ENCODE measurements around the gene SAC3D1. TPM values are rescaled to one million over a fixed set of nuclear protein-coding genes. Genes with fewer than 3 reads are reported as not detected.
A peak's percentile ranks its signal among the peaks of the same experiment; 100 is the strongest.

The SAC3D1 gene
- total RNA-seq, 2 donors from 2014 or later: 8.9 to 33.3 TPM

- H3K27ac Mint-ChIP-seq: peak overlapping the region; percentile 68 to 81
- DNase-seq (ENCODE audit: low spot score in 2 of 2) (no peak), ATAC-seq (peak; percentile 71 to 83)
- H3K36me3 Mint-ChIP-seq: peaks cover 1 to 11% of the 10 kb centered on the region in 2 donors
- H3K9me3 Mint-ChIP-seq: no peaks in the 10 kb centered on the region
Measured at GRCh38 chr11:65047581-65048422, 6.8 kb downstream of the SAC3D1 start.

GRCh38 chr11:65051398-65051858 lies 10.4 kb downstream of the SAC3D1 start:
- Mint-ChIP-seq H3K27ac (no peak overlapping the region), H3K9me3 (no peaks in the 10 kb centered on the region), H3K36me3 (peaks cover 0 to 6% of the 10 kb centered on the region in 2 donors)
- DNase-seq (ENCODE audit: low spot score in 2 of 2) (no peak), ATAC-seq (no peak)

- DNase-seq (ENCODE audit: low spot score in 2 of 2) (no peak), ATAC-seq (peak in 1 of 2 donors; percentile 29)
- Mint-ChIP-seq H3K36me3 (no peaks in the 10 kb centered on the region), H3K27ac (peak overlapping the region; percentile 80 to 87), H3K9me3 (no peaks in the 10 kb centered on the region)
Measured at GRCh38 chr11:65053827-65054508, 13.0 kb downstream of the SAC3D1 start.

- DNase-seq (ENCODE audit: low spot score in 2 of 2): no peak
Measured at GRCh38 chr11:65055538-65055937, 14.5 kb downstream of the SAC3D1 start.

GRCh38 chr11:65056999-65057398 lies 16.0 kb downstream of the SAC3D1 start:
- no peaks in the 10 kb centered on the region for H3K9me3 Mint-ChIP-seq

More at GRCh38 chr11:65055538-65055937, 14.5 kb downstream of the SAC3D1 start:
- ATAC-seq: no peak
- H3K9me3 Mint-ChIP-seq: no peaks in the 10 kb centered on the region
- H3K36me3 Mint-ChIP-seq: no peaks in the 10 kb centered on the region
- peak overlapping the region in 1 of 2 donors; percentile 2 for H3K27ac Mint-ChIP-seq

GRCh38 chr11:65057526-65057925 lies 16.5 kb downstream of the SAC3D1 start:
- Mint-ChIP-seq H3K27ac (no peak overlapping the region), H3K36me3 (no peaks in the 10 kb centered on the region), H3K9me3 (no peaks in the 10 kb centered on the region)
- no peak for ATAC-seq
- DNase-seq (ENCODE audit: low spot score in 2 of 2): no peak

More at GRCh38 chr11:65056999-65057398, 16.0 kb downstream of the SAC3D1 start:
- ATAC-seq (no peak), DNase-seq (ENCODE audit: low spot score in 2 of 2) (no peak)
- no peaks in the 10 kb centered on the region for H3K36me3 Mint-ChIP-seq
- no peak overlapping the region for H3K27ac Mint-ChIP-seq

GRCh38 chr11:65058012-65058411 lies 17.0 kb downstream of the SAC3D1 start:
- no peaks in the 10 kb centered on the region for H3K36me3 Mint-ChIP-seq
- DNase-seq (ENCODE audit: low spot score in 2 of 2): no peak
- ATAC-seq: no peak
- H3K9me3 Mint-ChIP-seq: no peaks in the 10 kb centered on the region
- no peak overlapping the region for H3K27ac Mint-ChIP-seq

- H3K36me3 Mint-ChIP-seq: no peaks in the 10 kb centered on the region
- DNase-seq (ENCODE audit: low spot score in 2 of 2): no peak
- H3K27ac Mint-ChIP-seq: no peak within 1 kb of the TSS
- no peaks in the 10 kb centered on the region for H3K9me3 Mint-ChIP-seq
- ATAC-seq: no peak
Measured at GRCh38 chr11:65058419-65059054, 17.5 kb downstream of the SAC3D1 start, which contains the start of gene NAALADL1. Gene NAALADL1 (minus strand): TSS chr11:65058553. CDS start chr11:65058521, 32 bp downstream.

GRCh38 chr11:65059523-65059922 lies 18.5 kb downstream of the SAC3D1 start:
- Mint-ChIP-seq H3K9me3 (no peaks in the 10 kb centered on the region), H3K27ac (no peak overlapping the region), H3K36me3 (no peaks in the 10 kb centered on the region)
- ATAC-seq (no peak), DNase-seq (ENCODE audit: low spot score in 2 of 2) (no peak)

GRCh38 chr11:65059959-65060824 lies 19.2 kb downstream of the SAC3D1 start:
- Mint-ChIP-seq H3K9me3 (no peaks in the 10 kb centered on the region), H3K27ac (no peak overlapping the region), H3K36me3 (no peaks in the 10 kb centered on the region)
- DNase-seq (ENCODE audit: low spot score in 2 of 2) (no peak), ATAC-seq (no peak)

- no peaks in the 10 kb centered on the region for H3K9me3 Mint-ChIP-seq
- no peaks in the 10 kb centered on the region for H3K36me3 Mint-ChIP-seq
- no peak overlapping the region for H3K27ac Mint-ChIP-seq
- DNase-seq (ENCODE audit: low spot score in 2 of 2) (no peak), ATAC-seq (peak in 1 of 2 donors; percentile 5)
Measured at GRCh38 chr11:65060913-65061408, 20.0 kb downstream of the SAC3D1 start.

- no peak overlapping the region for H3K27ac Mint-ChIP-seq
- no peaks in the 10 kb centered on the region for H3K9me3 Mint-ChIP-seq
- DNase-seq (ENCODE audit: low spot score in 2 of 2): no peak
- H3K36me3 Mint-ChIP-seq: no peaks in the 10 kb centered on the region
- ATAC-seq: peak; percentile 24 to 26
Measured at GRCh38 chr11:65063532-65063931, 22.5 kb downstream of the SAC3D1 start.

- Mint-ChIP-seq H3K27ac (no peak overlapping the region), H3K9me3 (no peaks in the 10 kb centered on the region), H3K36me3 (no peaks in the 10 kb centered on the region)
- DNase-seq (ENCODE audit: low spot score in 2 of 2) (no peak), ATAC-seq (no peak)
Measured at GRCh38 chr11:65064847-65065240, 23.8 kb downstream of the SAC3D1 start.

- Mint-ChIP-seq H3K27ac (no peak overlapping the region), H3K36me3 (no peaks in the 10 kb centered on the region), H3K9me3 (no peaks in the 10 kb centered on the region)
- no peak for ATAC-seq
- DNase-seq (ENCODE audit: low spot score in 2 of 2): no peak
Measured at GRCh38 chr11:65065851-65066250, 24.8 kb downstream of the SAC3D1 start.

- no peak for ATAC-seq
- no peaks in the 10 kb centered on the region for H3K36me3 Mint-ChIP-seq
Measured at GRCh38 chr11:65066315-65066714, 25.3 kb downstream of the SAC3D1 start.

GRCh38 chr11:65066805-65067291 lies 25.8 kb downstream of the SAC3D1 start:
- Mint-ChIP-seq H3K9me3 (no peaks in the 10 kb centered on the region), H3K27ac (no peak overlapping the region), H3K36me3 (no peaks in the 10 kb centered on the region)
- DNase-seq (ENCODE audit: low spot score in 2 of 2) (no peak), ATAC-seq (no peak)

More at GRCh38 chr11:65066315-65066714, 25.3 kb downstream of the SAC3D1 start:
- no peak for DNase-seq (ENCODE audit: low spot score in 2 of 2)
- no peak overlapping the region for H3K27ac Mint-ChIP-seq
- no peaks in the 10 kb centered on the region for H3K9me3 Mint-ChIP-seq

All from activated naive CD4-positive, alpha-beta T cell treated with anti-CD3 and anti-CD28 coated beads, Interleukin-2, amount 50 U/mL, for 72 hours (primary cell).